Ascending aorta (tissue), 2 donors: Measurements from ENCODE around the gene VPS9D1. TPM values are rescaled to one million over a fixed set of nuclear protein-coding genes. Genes with fewer than 3 reads are reported as not detected.

Source experiments
- DNase-seq, 2 donors: peaks; one replicate each; pipeline ENCODE4 v3.0.0-alpha.2; 2019; ENCODE audit warnings: low spot score in 2 of 2
- H3K27ac ChIP-seq, 2 donors: fragments of 200-600 bp; sonication (generic); one replicate each; pipeline ENCODE4 v1.5.1; 2016 to 2017; ENCODE audit warnings: mild to moderate bottlenecking in 1 of 2
- H3K27me3 ChIP-seq: fragments of 200-600 bp; sonication (generic); one replicate; pipeline ENCODE4 v1.5.1; 2017
- H3K36me3 ChIP-seq, 2 donors: fragments of 200-600 bp; sonication (generic); one replicate each; pipeline ENCODE4 v1.5.1; 2016
- H3K4me1 ChIP-seq, 2 donors: fragments of 200-600 bp; sonication (generic); one replicate each; pipeline ENCODE4 v1.5.1; 2016 to 2017; ENCODE audit warnings: mild to moderate bottlenecking in 1 of 2
- H3K4me3 ChIP-seq, 2 donors: fragments of 200-600 bp; sonication (generic); one replicate each; pipeline ENCODE4 v1.5.1; 2016 to 2017; ENCODE audit warnings: mild to moderate bottlenecking in 1 of 2
- H3K9me3 ChIP-seq, 2 donors: fragments of 200-600 bp; sonication (generic); one replicate each; pipeline ENCODE4 v1.5.1; 2016
- intact Hi-C: fragments of 100-400 bp; cut with DNase I; formaldehyde crosslinking; loops from one replicate; pipeline ENCODE4 v1.15.1; 2023
- total RNA-seq: library from RNA; depleted of rRNA; stranded (reverse); fragments of >200 nt; gene quantifications from one replicate; pipeline ENCODE4 v1.1.0, GENCODE V29; 2016
- TF ChIP-seq, protein P1 (sequence below), 3 experiments: fragments of 200-600 bp in 2 of 3; fragments of 450-650 bp in 1 of 3; sonication (generic) in 2 of 3; IDR thresholded peaks; one replicate each; pipeline ENCODE4 v1.5.1; 2016 to 2019; ENCODE audit warnings: antibody characterized with exemption in 3 of 3, mild to moderate bottlenecking in 1 of 3, moderate library complexity in 1 of 3

VPS9D1 gene
- total RNA-seq, 1 donor from 2014 or later: 17.2 TPM

DNA sequence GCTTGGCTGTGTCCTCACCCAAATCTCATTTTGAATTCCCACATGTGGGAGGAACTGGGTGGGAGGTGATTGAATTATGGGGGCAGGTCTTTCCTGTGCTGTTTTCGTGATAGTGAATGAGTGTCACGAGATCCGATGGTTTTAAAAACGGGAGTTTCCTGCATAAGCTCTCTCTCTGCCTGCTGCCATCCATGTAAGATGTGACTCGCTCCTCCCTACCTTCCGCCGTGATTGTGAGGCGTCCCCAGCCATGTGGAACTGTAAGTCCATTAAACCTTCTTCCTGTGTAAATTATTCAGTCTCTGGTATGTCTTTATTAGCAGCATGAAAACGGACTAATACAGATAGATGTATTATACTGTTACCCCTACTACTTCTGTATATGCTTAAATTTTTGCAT lies 59.5 kb downstream of the VPS9D1 start:
- no peak overlapping the region for H3K27ac ChIP-seq
- TF ChIP-seq, protein P1, sequence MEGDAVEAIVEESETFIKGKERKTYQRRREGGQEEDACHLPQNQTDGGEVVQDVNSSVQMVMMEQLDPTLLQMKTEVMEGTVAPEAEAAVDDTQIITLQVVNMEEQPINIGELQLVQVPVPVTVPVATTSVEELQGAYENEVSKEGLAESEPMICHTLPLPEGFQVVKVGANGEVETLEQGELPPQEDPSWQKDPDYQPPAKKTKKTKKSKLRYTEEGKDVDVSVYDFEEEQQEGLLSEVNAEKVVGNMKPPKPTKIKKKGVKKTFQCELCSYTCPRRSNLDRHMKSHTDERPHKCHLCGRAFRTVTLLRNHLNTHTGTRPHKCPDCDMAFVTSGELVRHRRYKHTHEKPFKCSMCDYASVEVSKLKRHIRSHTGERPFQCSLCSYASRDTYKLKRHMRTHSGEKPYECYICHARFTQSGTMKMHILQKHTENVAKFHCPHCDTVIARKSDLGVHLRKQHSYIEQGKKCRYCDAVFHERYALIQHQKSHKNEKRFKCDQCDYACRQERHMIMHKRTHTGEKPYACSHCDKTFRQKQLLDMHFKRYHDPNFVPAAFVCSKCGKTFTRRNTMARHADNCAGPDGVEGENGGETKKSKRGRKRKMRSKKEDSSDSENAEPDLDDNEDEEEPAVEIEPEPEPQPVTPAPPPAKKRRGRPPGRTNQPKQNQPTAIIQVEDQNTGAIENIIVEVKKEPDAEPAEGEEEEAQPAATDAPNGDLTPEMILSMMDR (IDR thresholded peaks at IDR 0.05): no peak
- DNase-seq: no peak
- no peak overlapping the region for H3K4me3 ChIP-seq
- intact Hi-C loops: no loop called here
- peaks cover 3 to 15% of the 10 kb centered on the region in 2 donors for H3K4me1 ChIP-seq
- no peaks in the 10 kb centered on the region for H3K9me3 ChIP-seq
- no peaks in the 10 kb centered on the region for H3K27me3 ChIP-seq
- H3K36me3 ChIP-seq: peaks cover 0 to 5% of the 10 kb centered on the region in 2 donors

DNA sequence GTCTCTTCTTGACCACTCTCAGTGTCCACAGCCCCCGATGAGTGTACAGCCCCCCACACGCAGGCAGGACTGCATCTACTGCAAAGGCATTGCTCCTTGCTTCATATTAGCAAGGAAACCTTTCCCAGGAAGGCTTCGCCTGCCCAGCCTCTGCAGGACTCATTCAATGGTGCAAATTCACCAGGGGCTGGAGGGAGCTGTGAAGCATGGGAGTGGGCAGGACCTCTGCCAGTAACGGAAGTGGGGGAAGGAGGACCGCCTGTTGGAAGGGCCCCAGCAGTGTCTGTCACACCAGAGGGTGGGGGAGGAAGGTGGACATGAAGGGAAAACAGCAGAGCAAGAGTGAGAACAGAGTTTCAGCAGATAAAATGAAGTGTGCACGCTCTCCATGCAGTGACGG lies 60.6 kb downstream of the VPS9D1 start:
- H3K27me3 ChIP-seq: no peaks in the 10 kb centered on the region
- TF ChIP-seq, protein P1 (IDR thresholded peaks at IDR 0.05): no peak
- intact Hi-C loops: no loop called here
- peaks cover 0 to 5% of the 10 kb centered on the region in 2 donors for H3K36me3 ChIP-seq
- DNase-seq: no peak
- no peaks in the 10 kb centered on the region for H3K9me3 ChIP-seq
- H3K27ac ChIP-seq: no peak overlapping the region
- peaks cover 3 to 15% of the 10 kb centered on the region in 2 donors for H3K4me1 ChIP-seq
- no peak overlapping the region for H3K4me3 ChIP-seq

- H3K27ac ChIP-seq: peak overlapping the region; percentile 72 to 93
- TF ChIP-seq, protein P1 (IDR thresholded peaks at IDR 0.05): no peak
These were observed 62.3 kb downstream of the VPS9D1 start for GRCh38 chr16:89658221-89658879.

DNA sequence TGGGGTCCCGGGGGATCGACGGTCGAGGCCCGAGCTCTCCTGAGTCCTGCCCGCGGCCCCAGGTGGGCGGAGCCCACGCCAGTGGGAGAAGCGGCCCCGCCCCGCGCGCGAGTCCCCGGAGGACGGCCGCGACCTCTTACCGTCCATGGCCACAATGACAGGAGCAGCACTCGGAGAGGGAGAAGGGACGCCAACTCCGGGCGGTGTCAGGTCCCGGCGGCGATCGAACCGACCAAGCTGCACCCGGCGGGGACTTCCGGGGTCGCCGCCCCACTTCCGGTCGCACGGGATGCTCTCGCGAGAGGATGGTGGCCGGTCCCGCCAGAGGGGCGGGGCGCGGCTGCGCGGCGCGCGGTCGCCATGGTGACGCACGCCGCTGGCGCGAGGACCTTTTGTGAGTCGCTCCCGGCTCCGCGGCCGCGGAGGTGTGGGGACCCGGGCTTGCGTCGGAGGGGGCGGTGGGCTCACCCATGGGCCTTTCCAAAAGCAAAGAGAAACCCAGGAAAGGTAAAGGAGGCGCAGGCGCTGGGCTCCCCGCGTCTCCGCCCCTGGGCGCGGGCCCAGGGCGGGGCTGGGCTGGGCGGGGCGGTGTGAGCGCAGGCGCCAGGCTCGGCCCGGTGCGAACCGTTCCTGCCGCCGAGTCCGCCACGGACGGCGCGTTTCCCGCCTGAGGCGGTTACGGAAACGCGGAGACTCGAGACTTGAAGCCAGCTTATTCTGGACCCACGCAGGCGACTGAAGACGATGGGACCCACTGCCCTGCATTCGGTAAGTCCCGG lies 63.1 kb downstream of the VPS9D1 start, which contains the start of the genes CHMP1A and SPATA33:
CHMP1A (minus strand) TSS at position 267 of the 779 bp plus-strand sequence; CDS start at position 147, 120 bp downstream.
SPATA33 (plus strand) TSS at position 395 of the 779 bp plus-strand sequence; CDS start at position 471, 76 bp downstream.
- DNase-seq: peak; percentile 30 to 92
- peaks cover 1 to 7% of the 10 kb centered on the region in 2 donors for H3K36me3 ChIP-seq
- peak within 1 kb of the TSS; percentile 72 to 93 for H3K27ac ChIP-seq
- H3K4me3 ChIP-seq: peak within 1 kb of the TSS; percentile 78 to 95
- TF ChIP-seq, protein P1 (IDR thresholded peaks at IDR 0.05): no peak
- H3K4me1 ChIP-seq: peaks cover 3 to 15% of the 10 kb centered on the region in 2 donors
- H3K9me3 ChIP-seq: no peaks in the 10 kb centered on the region
- intact Hi-C loops: loop anchor here (1.0 to 10.0 kb wide), 7 partner anchors 29 to 413 kb away; partner anchors contain the start of genes CDK10, RPL13, SPG7 and TCF25
- no peaks in the 10 kb centered on the region for H3K27me3 ChIP-seq

More at GRCh38 chr16:89658221-89658879, 62.3 kb downstream of the VPS9D1 start:
- peaks cover 0 to 5% of the 10 kb centered on the region in 2 donors for H3K36me3 ChIP-seq
- no peak for DNase-seq
- peaks cover 3 to 15% of the 10 kb centered on the region in 2 donors for H3K4me1 ChIP-seq
- intact Hi-C loops: loop anchor here (5.0 to 10.0 kb wide), 2 partner anchors 151 to 414 kb away; partner anchors contain the start of gene SPG7
- peak overlapping the region; percentile 78 to 95 for H3K4me3 ChIP-seq
- no peaks in the 10 kb centered on the region for H3K27me3 ChIP-seq
- no peaks in the 10 kb centered on the region for H3K9me3 ChIP-seq

Other genes with a start within 250 kb of the VPS9D1 start
- gene ANKRD11, start 230.3 kb downstream of the VPS9D1 start, total RNA-seq: 124 TPM
- gene SPG7, start 212.5 kb downstream of the VPS9D1 start, total RNA-seq: 108 TPM
- 8,360 TPM for gene RPL13, start 160.2 kb downstream of the VPS9D1 start, total RNA-seq
- not detected for gene CPNE7, start 145.1 kb downstream of the VPS9D1 start, total RNA-seq
- not detected for gene DPEP1, start 107.3 kb downstream of the VPS9D1 start, total RNA-seq
- 153 TPM for gene CHMP1A, start 63.2 kb downstream of the VPS9D1 start, total RNA-seq
- 0.21 TPM for gene SPATA33, start 63.1 kb downstream of the VPS9D1 start, total RNA-seq
- 141 TPM for gene CDK10, start 34.2 kb downstream of the VPS9D1 start, total RNA-seq
- gene SPATA2L, start 19.2 kb downstream of the VPS9D1 start, total RNA-seq: 34.7 TPM
- gene ZNF276, start 639 bp upstream of the VPS9D1 start, total RNA-seq: 30.7 TPM
- gene FANCA, start 95.7 kb upstream of the VPS9D1 start, total RNA-seq: 68.1 TPM
- not detected for gene SPIRE2, start 107.6 kb upstream of the VPS9D1 start, total RNA-seq
- gene TCF25, start 152.7 kb upstream of the VPS9D1 start, total RNA-seq: 237 TPM
- 13.2 TPM for gene MC1R, start 198.0 kb upstream of the VPS9D1 start, total RNA-seq
- 2.3 TPM for gene TUBB3, start 202.4 kb upstream of the VPS9D1 start, total RNA-seq
- 34.5 TPM for gene DEF8, start 227.9 kb upstream of the VPS9D1 start, total RNA-seq